ENCODE measurements around the gene HERC6. TPM values are rescaled to one million over a fixed set of nuclear protein-coding genes. Genes with fewer than 3 reads are reported as not detected.

Gene HERC6
- total and polyA plus RNA-seq, 9 of the 15 experiments (the other 6 are each of a cell fraction or from before 2014, with no cell fraction given): 0.01 to 0.68 (median 0.15) TPM

DNA sequence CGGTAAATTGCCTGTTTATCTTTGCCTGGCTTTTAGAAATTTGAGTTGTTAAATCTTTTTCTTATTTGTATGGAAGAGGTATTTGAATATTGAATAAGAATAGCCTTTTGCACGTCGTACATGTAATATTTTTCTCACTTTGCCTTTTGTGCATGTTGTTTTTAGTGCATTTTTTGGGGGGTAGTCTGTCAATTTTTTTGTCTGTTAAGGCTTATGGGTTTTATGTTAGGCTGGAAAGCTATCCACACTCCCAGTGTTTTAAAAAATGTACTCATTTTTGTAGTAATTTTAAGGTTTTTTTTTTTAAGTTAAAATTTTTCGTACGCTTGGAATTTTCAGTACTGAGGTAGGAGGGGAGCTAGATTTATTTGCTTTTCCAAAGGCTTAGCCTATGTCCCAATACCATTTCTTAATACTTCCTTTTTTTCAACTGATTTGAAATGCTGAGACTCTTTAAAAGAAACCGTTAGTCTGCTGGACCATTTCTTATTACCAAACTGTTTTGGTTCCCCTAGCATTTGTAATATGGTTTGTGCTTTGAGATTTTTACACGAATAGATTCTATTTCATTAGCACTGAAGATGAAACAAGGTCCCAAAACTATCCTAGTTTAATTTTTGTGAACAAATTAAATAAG lies 79.6 kb downstream of the HERC6 start (continued):
- TF ChIP-seq, protein P1, sequence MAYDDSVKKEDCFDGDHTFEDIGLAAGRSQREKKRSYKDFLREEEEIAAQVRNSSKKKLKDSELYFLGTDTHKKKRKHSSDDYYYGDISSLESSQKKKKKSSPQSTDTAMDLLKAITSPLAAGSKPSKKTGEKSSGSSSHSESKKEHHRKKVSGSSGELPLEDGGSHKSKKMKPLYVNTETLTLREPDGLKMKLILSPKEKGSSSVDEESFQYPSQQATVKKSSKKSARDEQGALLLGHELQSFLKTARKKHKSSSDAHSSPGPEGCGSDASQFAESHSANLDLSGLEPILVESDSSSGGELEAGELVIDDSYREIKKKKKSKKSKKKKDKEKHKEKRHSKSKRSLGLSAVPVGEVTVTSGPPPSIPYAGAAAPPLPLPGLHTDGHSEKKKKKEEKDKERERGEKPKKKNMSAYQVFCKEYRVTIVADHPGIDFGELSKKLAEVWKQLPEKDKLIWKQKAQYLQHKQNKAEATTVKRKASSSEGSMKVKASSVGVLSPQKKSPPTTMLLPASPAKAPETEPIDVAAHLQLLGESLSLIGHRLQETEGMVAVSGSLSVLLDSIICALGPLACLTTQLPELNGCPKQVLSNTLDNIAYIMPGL (CRISPR knock-in tag; IDR thresholded peaks at IDR 0.05): no peak
- no peak for TF ChIP-seq CTCF (IDR thresholded peaks at IDR 0.05 in 2 of 3, conservative IDR thresholded peaks at IDR 0.05 in 1 of 3; ENCODE audit: insufficient read depth in 2 of 3, low read depth in 1 of 3, low read length in 3 of 3)
- no peak for TF ChIP-seq SMARCE1 (IDR thresholded peaks at IDR 0.05)
- TF ChIP-seq CBFA2T2 (conservative IDR thresholded peaks at IDR 0.05): no peak
- no peak for TF ChIP-seq ATF7 (IDR thresholded peaks at IDR 0.05)
- TF ChIP-seq NR2F6 (CRISPR knock-in tag; IDR thresholded peaks at IDR 0.05): no peak
- TF ChIP-seq ZNF263 (CRISPR knock-in tag; IDR thresholded peaks at IDR 0.05; ENCODE audit: borderline replicate concordance): no peak
- no peak for TF ChIP-seq RFX1 (IDR thresholded peaks at IDR 0.05)
- TF ChIP-seq MAX (CRISPR knock-in tag; IDR thresholded peaks at IDR 0.05): no peak
- TF ChIP-seq, protein P2, sequence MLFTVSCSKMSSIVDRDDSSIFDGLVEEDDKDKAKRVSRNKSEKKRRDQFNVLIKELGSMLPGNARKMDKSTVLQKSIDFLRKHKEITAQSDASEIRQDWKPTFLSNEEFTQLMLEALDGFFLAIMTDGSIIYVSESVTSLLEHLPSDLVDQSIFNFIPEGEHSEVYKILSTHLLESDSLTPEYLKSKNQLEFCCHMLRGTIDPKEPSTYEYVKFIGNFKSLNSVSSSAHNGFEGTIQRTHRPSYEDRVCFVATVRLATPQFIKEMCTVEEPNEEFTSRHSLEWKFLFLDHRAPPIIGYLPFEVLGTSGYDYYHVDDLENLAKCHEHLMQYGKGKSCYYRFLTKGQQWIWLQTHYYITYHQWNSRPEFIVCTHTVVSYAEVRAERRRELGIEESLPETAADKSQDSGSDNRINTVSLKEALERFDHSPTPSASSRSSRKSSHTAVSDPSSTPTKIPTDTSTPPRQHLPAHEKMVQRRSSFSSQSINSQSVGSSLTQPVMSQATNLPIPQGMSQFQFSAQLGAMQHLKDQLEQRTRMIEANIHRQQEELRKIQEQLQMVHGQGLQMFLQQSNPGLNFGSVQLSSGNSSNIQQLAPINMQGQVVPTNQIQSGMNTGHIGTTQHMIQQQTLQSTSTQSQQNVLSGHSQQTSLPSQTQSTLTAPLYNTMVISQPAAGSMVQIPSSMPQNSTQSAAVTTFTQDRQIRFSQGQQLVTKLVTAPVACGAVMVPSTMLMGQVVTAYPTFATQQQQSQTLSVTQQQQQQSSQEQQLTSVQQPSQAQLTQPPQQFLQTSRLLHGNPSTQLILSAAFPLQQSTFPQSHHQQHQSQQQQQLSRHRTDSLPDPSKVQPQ (CRISPR knock-in tag; IDR thresholded peaks at IDR 0.05; ENCODE audit: borderline replicate concordance): no peak
- TF ChIP-seq RERE (CRISPR knock-in tag; IDR thresholded peaks at IDR 0.05; ENCODE audit: borderline replicate concordance): no peak
- no peak for TF ChIP-seq RBM15 (IDR thresholded peaks at IDR 0.05; ENCODE audit: insufficient read depth, low read length)
